ENCODE data around the gene RIGI. TPM values are rescaled to one million over a fixed set of nuclear protein-coding genes. Genes with fewer than 3 reads are reported as not detected.
"Not testable (repeated sequence)": the region's sequence is repeated elsewhere in the genome, so short reads cannot be mapped to it uniquely, and the experiment has no call there.

The RIGI gene
- total RNA-seq, 1 donor from 2014 or later, result 12.3 TPM

DNA sequence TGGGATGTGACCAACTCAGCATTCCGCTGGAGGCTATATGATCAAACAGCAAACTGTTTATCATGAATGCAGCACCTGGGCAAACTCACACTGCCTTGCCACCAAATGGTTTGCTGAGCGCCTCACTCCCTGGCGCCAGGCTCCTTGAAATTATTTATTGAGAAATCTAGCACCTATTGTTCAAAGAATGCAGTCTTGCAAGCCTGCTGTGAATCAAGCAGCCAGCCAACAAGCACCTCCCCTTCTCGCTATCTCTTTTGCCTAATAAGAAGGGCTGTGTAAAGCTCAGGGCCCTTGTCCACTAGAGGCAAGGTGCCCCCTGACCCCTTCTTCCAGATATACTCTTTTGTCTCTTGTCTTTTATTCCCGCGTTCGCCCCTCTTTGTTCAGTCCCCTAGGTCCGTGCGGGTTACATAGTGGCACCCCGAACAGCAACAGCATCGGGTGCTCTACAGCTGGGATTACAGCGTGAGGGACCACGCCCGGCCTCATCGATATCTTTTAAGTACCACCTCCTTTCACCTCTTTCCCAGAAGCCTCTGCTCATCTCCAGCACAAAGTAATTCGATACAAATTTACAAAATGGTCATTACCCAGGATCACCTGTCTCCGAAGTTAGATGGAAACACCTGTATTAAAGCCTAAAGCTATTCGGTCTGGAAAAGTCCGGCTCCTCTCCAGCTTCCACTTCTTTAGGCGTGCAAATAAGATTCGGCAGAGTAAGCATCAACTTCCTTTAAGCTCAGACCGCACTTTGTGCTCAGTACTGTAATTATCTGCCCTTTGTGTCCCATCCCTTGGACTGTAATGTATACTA is 896 bp downstream of the RIGI start:
- ChIA-PET POLR2A (interaction anchor here (1.3 to 3.0 kb wide), 3 partner anchors 26 to 500 kb away, joined by 4 to 40 read pairs (median 12); partner anchors contain the start of genes DNAJA1, SMIM27 and TOPORS), CTCF (interaction anchor here (1.6 to 2.9 kb wide), 3 partner anchors 47 to 146 kb away, joined by 6 to 34 read pairs (median 9); no protein-coding TSS in a partner anchor)
- DNase-seq (no peak), ATAC-seq (ENCODE audit: low read depth) (peak; percentile 37)
- H3K9me3 Mint-ChIP-seq, result peaks cover 4% of the 10 kb centered on the region
- peaks cover 55% of the 10 kb centered on the region for H3K4me1 Mint-ChIP-seq
- peak overlapping the region; percentile 94 for H3K27ac Mint-ChIP-seq
- H3K27me3 Mint-ChIP-seq, result no peaks in the 10 kb centered on the region
- peaks cover 33% of the 10 kb centered on the region for H3K36me3 Mint-ChIP-seq (ENCODE audit: low read depth)
- TF ChIP-seq, protein P1, sequence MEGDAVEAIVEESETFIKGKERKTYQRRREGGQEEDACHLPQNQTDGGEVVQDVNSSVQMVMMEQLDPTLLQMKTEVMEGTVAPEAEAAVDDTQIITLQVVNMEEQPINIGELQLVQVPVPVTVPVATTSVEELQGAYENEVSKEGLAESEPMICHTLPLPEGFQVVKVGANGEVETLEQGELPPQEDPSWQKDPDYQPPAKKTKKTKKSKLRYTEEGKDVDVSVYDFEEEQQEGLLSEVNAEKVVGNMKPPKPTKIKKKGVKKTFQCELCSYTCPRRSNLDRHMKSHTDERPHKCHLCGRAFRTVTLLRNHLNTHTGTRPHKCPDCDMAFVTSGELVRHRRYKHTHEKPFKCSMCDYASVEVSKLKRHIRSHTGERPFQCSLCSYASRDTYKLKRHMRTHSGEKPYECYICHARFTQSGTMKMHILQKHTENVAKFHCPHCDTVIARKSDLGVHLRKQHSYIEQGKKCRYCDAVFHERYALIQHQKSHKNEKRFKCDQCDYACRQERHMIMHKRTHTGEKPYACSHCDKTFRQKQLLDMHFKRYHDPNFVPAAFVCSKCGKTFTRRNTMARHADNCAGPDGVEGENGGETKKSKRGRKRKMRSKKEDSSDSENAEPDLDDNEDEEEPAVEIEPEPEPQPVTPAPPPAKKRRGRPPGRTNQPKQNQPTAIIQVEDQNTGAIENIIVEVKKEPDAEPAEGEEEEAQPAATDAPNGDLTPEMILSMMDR (IDR thresholded peaks at IDR 0.05), result no peak
- intact Hi-C loops (cut with micrococcal nuclease), result no loop called here
- H3K4me3 Mint-ChIP-seq, result peak overlapping the region; percentile 98

DNA sequence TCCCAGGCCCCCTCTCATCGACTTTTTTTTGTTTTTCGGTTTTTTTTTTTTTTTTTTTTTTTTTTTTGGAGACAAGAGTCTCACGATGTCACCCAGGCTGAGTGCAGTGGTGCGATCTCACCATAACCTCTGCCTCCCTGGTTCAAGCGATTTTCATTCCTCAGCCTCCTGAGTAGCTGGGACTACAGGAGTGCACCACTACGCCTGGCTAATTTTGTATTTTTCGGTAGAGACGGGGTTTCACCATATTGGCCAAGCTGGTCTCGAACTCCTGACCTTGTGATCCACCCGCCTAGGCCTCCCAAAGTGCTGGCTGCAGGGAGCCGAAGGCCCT is 1.5 kb downstream of the RIGI start:
- intact Hi-C loops (cut with micrococcal nuclease); DNase-seq; H3K27me3 Mint-ChIP-seq; H3K9me3 Mint-ChIP-seq; ATAC-seq (ENCODE audit: low read depth): not testable (repeated sequence)
- Mint-ChIP-seq H3K27ac (peak overlapping the region; percentile 94), H3K36me3 (ENCODE audit: low read depth) (peaks cover 33% of the 10 kb centered on the region), H3K4me3 (peak overlapping the region; percentile 98), H3K4me1 (peaks cover 55% of the 10 kb centered on the region)
- CTCF ChIA-PET, result interaction anchor here (2.9 kb wide), 1 partner anchor 145 kb away, joined by 34 read pairs; no protein-coding TSS in a partner anchor
- POLR2A ChIA-PET, result interaction anchor here (2.7 to 3.0 kb wide), 2 partner anchors 27 to 501 kb away, joined by 12 to 40 read pairs; partner anchors contain the start of genes DNAJA1, SMIM27 and TOPORS

DNA sequence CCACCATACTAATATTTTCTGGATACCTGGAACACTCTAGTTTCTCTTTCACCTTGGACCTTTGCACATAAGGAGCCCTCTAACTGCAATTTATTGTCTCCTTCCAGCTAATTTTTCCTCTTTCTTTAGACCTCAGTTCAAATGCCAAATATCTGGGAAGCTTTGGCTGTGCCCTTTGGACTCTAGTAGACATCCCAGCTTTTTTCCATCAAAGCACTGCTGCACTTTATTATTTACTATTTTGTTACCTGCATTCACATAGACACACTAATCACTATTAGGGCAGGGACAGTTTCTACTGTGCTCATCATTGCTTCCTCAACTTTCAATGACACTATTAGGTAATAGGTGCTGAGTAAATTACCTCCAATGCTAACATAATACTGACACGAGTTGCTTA is 2.1 kb downstream of the RIGI start:
- H3K27ac Mint-ChIP-seq, result peak overlapping the region; percentile 0
- no peak for DNase-seq
- H3K36me3 Mint-ChIP-seq (ENCODE audit: low read depth), result peaks cover 34% of the 10 kb centered on the region
- TF ChIP-seq, protein P1 (IDR thresholded peaks at IDR 0.05), result no peak
- H3K9me3 Mint-ChIP-seq, result peaks cover 4% of the 10 kb centered on the region
- ATAC-seq (ENCODE audit: low read depth), result no peak
- H3K4me3 Mint-ChIP-seq, result no peak overlapping the region
- H3K27me3 Mint-ChIP-seq, result no peaks in the 10 kb centered on the region
- CTCF ChIA-PET, result interaction anchor here (2.9 kb wide), 1 partner anchor 145 kb away, joined by 34 read pairs; no protein-coding TSS in a partner anchor
- H3K4me1 Mint-ChIP-seq, result peaks cover 55% of the 10 kb centered on the region
- POLR2A ChIA-PET, result interaction anchor here (0.6 kb wide), 1 partner anchor 28 kb away, joined by 9 read pairs; no protein-coding TSS in a partner anchor
- intact Hi-C loops (cut with micrococcal nuclease), result no loop called here

DNA sequence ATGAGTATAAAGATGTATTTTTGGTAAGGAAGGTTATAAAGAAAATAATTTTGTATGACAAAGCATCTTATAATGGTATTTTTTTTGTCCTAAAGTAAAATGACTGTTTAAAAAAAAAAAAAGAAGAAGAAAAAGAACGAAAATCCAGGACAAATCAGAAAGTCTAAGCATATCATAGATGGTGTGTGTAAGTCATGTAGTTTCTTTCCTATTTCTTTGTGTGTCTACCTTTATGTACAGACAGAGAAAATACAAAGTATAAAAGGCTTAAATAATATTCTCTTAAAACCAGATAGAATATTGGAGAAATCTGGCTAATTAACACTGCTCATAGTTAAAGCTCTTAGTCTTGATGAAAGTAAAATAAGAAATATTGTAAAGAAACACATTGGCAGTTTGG is 7.7 kb downstream of the RIGI start:
- ATAC-seq (ENCODE audit: low read depth) (no peak), DNase-seq (no peak)
- POLR2A ChIA-PET, result no interaction called here
- Mint-ChIP-seq H3K27me3 (no peaks in the 10 kb centered on the region), H3K4me1 (peaks cover 23% of the 10 kb centered on the region), H3K36me3 (ENCODE audit: low read depth) (peaks cover 60% of the 10 kb centered on the region), H3K4me3 (no peak overlapping the region), H3K27ac (no peak overlapping the region), H3K9me3 (peaks cover 2% of the 10 kb centered on the region)
- TF ChIP-seq, protein P1 (IDR thresholded peaks at IDR 0.05), result no peak
- intact Hi-C loops (cut with micrococcal nuclease), result no loop called here
- CTCF ChIA-PET, result no interaction called here

DNA sequence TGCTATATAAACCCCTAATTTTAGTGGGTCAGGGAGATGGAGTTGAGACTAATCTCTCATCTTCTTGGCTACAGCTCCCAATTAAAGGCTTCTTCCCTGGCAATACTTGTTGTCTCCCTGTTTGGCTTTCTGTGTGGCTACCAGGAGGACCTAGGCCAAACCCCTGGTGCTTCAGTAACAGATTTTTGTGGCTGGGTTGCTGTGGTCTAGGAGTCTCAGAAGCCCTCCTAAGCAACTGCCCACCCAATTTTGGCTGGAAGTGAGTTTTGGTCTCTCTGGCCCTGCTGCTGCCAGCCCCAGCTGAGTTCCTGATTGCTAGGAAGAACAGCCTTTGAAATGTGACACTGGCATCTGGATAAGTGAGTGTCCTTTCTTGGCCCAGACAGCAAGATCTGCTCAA is 9.8 kb downstream of the RIGI start:
- intact Hi-C loops (cut with micrococcal nuclease), result no loop called here
- no peak for ATAC-seq (ENCODE audit: low read depth)
- H3K27me3 Mint-ChIP-seq, result no peaks in the 10 kb centered on the region
- no peak for DNase-seq
- peaks cover 48% of the 10 kb centered on the region for H3K36me3 Mint-ChIP-seq (ENCODE audit: low read depth)
- no peaks in the 10 kb centered on the region for H3K9me3 Mint-ChIP-seq
- no peak overlapping the region for H3K4me3 Mint-ChIP-seq
- TF ChIP-seq, protein P1 (IDR thresholded peaks at IDR 0.05), result no peak
- ChIA-PET POLR2A (no interaction called here), CTCF (no interaction called here)
- H3K4me1 Mint-ChIP-seq, result peaks cover 23% of the 10 kb centered on the region
- H3K27ac Mint-ChIP-seq, result no peak overlapping the region
